Measurements from ENCODE around the gene TAF3. TPM values are rescaled to one million over a fixed set of nuclear protein-coding genes. Genes with fewer than 3 reads are reported as not detected.

Gene TAF3
- total and polyA plus RNA-seq, 12 donors = 3.6 to 14.9 (median 11.0) TPM

- H3K9me3 ChIP-seq = no peaks in the 10 kb centered on the region
- H3K4me1 ChIP-seq = peaks cover 0 to 14% (median 11%) of the 10 kb centered on the region in 9 donors
- 96 to 97% methylated on average over 2 of the region's 2 CpGs for WGBS, 2 donors
- no peak overlapping the region for H3K4me3 ChIP-seq
- TF ChIP-seq CTCF (IDR thresholded peaks at IDR 0.05) = no peak
- ATAC-seq (no peak), DNase-seq (no peak)
- peaks cover 0 to 4% (median 0%) of the 10 kb centered on the region in 9 donors for H3K36me3 ChIP-seq
- intact Hi-C loops (cut with DNase I) = no loop called here
- H3K27me3 ChIP-seq = no peaks in the 10 kb centered on the region
- H3K27ac ChIP-seq = no peak overlapping the region
These were observed 154.1 kb downstream of the TAF3 start for GRCh38 chr10:7972367-7972766.

DNA sequence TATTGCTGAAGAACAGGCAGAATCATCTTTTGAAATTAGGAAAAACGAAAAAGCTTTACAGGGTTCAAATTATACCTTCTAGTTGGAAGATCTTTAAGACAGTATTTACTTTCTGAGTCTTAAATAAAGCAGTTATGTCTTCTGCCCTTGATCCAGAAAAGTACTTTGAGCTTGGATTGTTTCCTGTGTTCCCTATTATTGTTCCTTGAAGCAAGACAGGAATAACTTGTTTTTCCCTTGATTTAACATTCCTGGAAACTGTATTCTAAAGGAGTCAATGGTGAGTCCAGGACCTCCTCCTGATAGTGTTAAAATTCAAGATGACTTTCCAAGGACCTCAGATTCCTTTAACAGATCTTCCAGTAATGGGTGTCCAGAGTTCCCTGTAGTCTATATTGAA is 161.9 kb downstream of the TAF3 start:
- H3K27ac ChIP-seq = no peak overlapping the region
- TF ChIP-seq CTCF (IDR thresholded peaks at IDR 0.05) = no peak
- WGBS, 2 donors = 92 to 94% methylated on average over 1 of the region's 1 CpG
- peaks cover 0 to 29% (median 0%) of the 10 kb centered on the region in 9 donors for H3K36me3 ChIP-seq
- H3K4me1 ChIP-seq = no peaks in the 10 kb centered on the region
- no peak overlapping the region for H3K4me3 ChIP-seq
- intact Hi-C loops (cut with DNase I) = no loop called here
- no peak for DNase-seq
- no peaks in the 10 kb centered on the region for H3K9me3 ChIP-seq
- H3K27me3 ChIP-seq = no peaks in the 10 kb centered on the region
- ATAC-seq = no peak

DNA sequence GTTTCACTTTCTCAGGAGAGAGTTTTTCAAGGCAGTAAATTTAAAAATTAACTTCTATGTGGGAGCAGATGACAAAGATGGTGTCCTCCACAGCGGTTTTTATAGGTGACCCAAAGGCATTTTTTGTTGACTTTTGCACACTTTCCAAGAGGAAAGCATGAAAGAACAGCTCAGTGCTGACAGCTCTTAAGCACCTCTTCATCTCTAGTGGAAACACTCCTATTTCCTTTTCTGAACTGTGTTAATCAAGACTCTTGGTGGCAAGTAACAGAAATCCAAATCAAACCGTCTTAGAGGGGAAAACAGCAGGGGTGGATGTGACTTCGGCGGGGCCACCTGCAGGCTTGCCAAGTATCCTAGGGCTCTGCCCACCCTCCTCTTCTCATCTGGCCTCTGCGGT is 164.4 kb downstream of the TAF3 start:
- H3K36me3 ChIP-seq = peaks cover 0 to 32% (median 0%) of the 10 kb centered on the region in 9 donors
- intact Hi-C loops (cut with DNase I) = no loop called here
- H3K4me3 ChIP-seq = no peak overlapping the region
- no peaks in the 10 kb centered on the region for H3K27me3 ChIP-seq
- no peaks in the 10 kb centered on the region for H3K4me1 ChIP-seq
- DNase-seq (no peak), ATAC-seq (no peak)
- no peak for TF ChIP-seq CTCF (IDR thresholded peaks at IDR 0.05)
- H3K9me3 ChIP-seq = no peaks in the 10 kb centered on the region
- H3K27ac ChIP-seq = no peak overlapping the region
- 83 to 85% methylated on average over 5 of the region's 5 CpGs for WGBS, 2 donors

GRCh38 chr10:7984325-7984724 is 166.0 kb downstream of the TAF3 start:
- no peaks in the 10 kb centered on the region for H3K9me3 ChIP-seq
- DNase-seq (no peak), ATAC-seq (no peak)
- no peak overlapping the region for H3K27ac ChIP-seq
- TF ChIP-seq CTCF (IDR thresholded peaks at IDR 0.05) = no peak
- H3K4me3 ChIP-seq = no peak overlapping the region
- WGBS, 2 donors = 93 to 95% methylated on average over 3 of the region's 3 CpGs
- intact Hi-C loops (cut with DNase I) = no loop called here
- no peaks in the 10 kb centered on the region for H3K4me1 ChIP-seq
- H3K27me3 ChIP-seq = no peaks in the 10 kb centered on the region
- peaks cover 0 to 18% (median 0%) of the 10 kb centered on the region in 9 donors for H3K36me3 ChIP-seq

Data from heart right ventricle (tissue), 16 donors.